ENCODE results near the gene TAT. TPM values are rescaled to one million over a fixed set of nuclear protein-coding genes. Genes with fewer than 3 reads are reported as not detected.
"Not testable (repeated sequence)": the region's sequence is repeated elsewhere in the genome, so short reads cannot be mapped to it uniquely, and the experiment has no call there.

Gene TAT
- polyA plus RNA-seq, 1 experiment: not detected

GRCh38 chr16:71567931-71568330 lies 9.0 kb downstream of the TAT start:
- Histone ChIP-seq H3K4me3 (ENCODE audit: low read depth, low read length) (no peak overlapping the region), H3K27me3 (ENCODE audit: control insufficient read depth, insufficient read depth, low read length) (no peaks in the 10 kb centered on the region; the same call in 1 of the 2 replicates), H3K36me3 (ENCODE audit: control insufficient read depth, insufficient read depth, low read length) (no peaks in the 10 kb centered on the region)
- ChIA-PET POLR2A (no interaction called here), CTCF (interaction anchor here (0.6 kb wide), 1 partner anchor 95 kb away, joined by 3 read pairs; no protein-coding TSS in a partner anchor)
- no peak for DNase-seq (ENCODE audit: low read depth)
- no peak for TF ChIP-seq CTCF (IDR thresholded peaks at IDR 0.05; ENCODE audit: insufficient read depth, low read depth, low read length)

- ChIA-PET POLR2A (no interaction called here), CTCF (interaction anchor here (0.7 to 1.0 kb wide), 3 partner anchors 11 to 99 kb away, joined by 3 to 6 read pairs (median 4); no protein-coding TSS in a partner anchor)
- H3K36me3 ChIP-seq (ENCODE audit: control insufficient read depth, insufficient read depth, low read length): no peaks in the 10 kb centered on the region
Observed at GRCh38 chr16:71565812-71566700, 10.8 kb downstream of the TAT start.

GRCh38 chr16:71564335-71564967 lies 12.4 kb downstream of the TAT start:
- ChIA-PET POLR2A (interaction anchor here (0.5 kb wide), 1 partner anchor 165 kb away, joined by 3 read pairs; no protein-coding TSS in a partner anchor), CTCF (interaction anchor here (0.6 to 0.9 kb wide), 3 partner anchors 21 to 397 kb away, joined by 3 to 5 read pairs (median 3); no protein-coding TSS in a partner anchor)
- H3K27me3 ChIP-seq (ENCODE audit: control insufficient read depth, insufficient read depth, low read length): no peaks in the 10 kb centered on the region
- H3K4me3 ChIP-seq (ENCODE audit: low read depth, low read length): peak overlapping the region; percentile 63
- DNase-seq (ENCODE audit: low read depth): no peak
- H3K36me3 ChIP-seq (ENCODE audit: control insufficient read depth, insufficient read depth, low read length): no peaks in the 10 kb centered on the region
- TF ChIP-seq CTCF (IDR thresholded peaks at IDR 0.05; ENCODE audit: insufficient read depth, low read depth, low read length): no peak

More at GRCh38 chr16:71565812-71566700, 10.8 kb downstream of the TAT start:
- no peak for TF ChIP-seq CTCF (IDR thresholded peaks at IDR 0.05; ENCODE audit: insufficient read depth, low read depth, low read length)
- no peak for DNase-seq (ENCODE audit: low read depth)
- Histone ChIP-seq H3K4me3 (ENCODE audit: low read depth, low read length) (no peak overlapping the region), H3K27me3 (ENCODE audit: control insufficient read depth, insufficient read depth, low read length) (no peaks in the 10 kb centered on the region)

DNA sequence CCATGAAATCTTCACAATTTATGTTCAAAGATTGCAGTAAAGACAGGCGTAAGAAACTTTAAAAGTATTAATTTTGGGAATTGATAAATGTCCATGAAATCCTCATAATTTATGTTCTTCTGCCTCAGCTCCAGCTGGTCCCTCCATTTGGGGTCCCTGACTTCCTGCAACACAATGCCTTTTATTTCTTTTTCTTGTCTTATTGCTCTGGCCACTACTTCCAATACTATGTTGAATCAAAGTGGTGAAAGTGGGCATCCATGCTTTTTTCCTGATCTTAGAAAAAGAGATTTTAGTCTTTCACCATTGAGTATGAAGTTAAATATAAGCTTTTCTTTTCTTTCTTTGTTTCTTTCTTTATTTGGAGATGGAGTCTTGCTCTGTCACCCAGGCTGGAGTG lies 14.3 kb downstream of the TAT start:
- no peak for TF ChIP-seq CTCF (IDR thresholded peaks at IDR 0.05; ENCODE audit: insufficient read depth, low read depth, low read length)
- CTCF ChIA-PET: no interaction called here
- POLR2A ChIA-PET: no interaction called here
- no peak for DNase-seq (ENCODE audit: low read depth)
- Histone ChIP-seq H3K27me3 (ENCODE audit: control insufficient read depth, insufficient read depth, low read length) (no peaks in the 10 kb centered on the region), H3K36me3 (ENCODE audit: control insufficient read depth, insufficient read depth, low read length) (no peaks in the 10 kb centered on the region), H3K4me3 (ENCODE audit: low read depth, low read length) (no peak overlapping the region)

- H3K4me3 ChIP-seq (ENCODE audit: low read depth, low read length); CTCF ChIA-PET; H3K27me3 ChIP-seq (ENCODE audit: control insufficient read depth, insufficient read depth, low read length); DNase-seq (ENCODE audit: low read depth); H3K36me3 ChIP-seq (ENCODE audit: control insufficient read depth, insufficient read depth, low read length); POLR2A ChIA-PET: not testable (repeated sequence)
Observed at GRCh38 chr16:71561886-71562285, 15.0 kb downstream of the TAT start.

Measured in BJ (cell line).